IMR-90 (cell line): ENCODE data around the gene ORC1. TPM values are rescaled to one million over a fixed set of nuclear protein-coding genes. Genes with fewer than 3 reads are reported as not detected.

Experiments
- ATAC-seq: fragments of 200-7000 bp; cut with Tn5 transposase; 2 replicates; pipeline ENCODE4 v1.9.1; 2020; ENCODE audit warnings: low read depth, mild to moderate bottlenecking, moderate library complexity
- BruUV-seq: library from RNA; stranded (reverse); fragments of 400-500 nt; replicated peaks from 2 replicates; lab custom pipeline; 2021; lab: Mats Ljungman, UMichigan
- CTCF ChIA-PET: fragments of 300-600 bp; formaldehyde crosslinking; extraction: SDS; loops from one replicate; lab custom pipeline; 2021; ENCODE audit warnings: antibody characterized with exemption; lab: Yijun Ruan, JAX
- POLR2A ChIA-PET: fragments of 300-600 bp; sonication (Branson Sonifier 250); formaldehyde crosslinking; loops from one replicate; lab custom pipeline; 2022; ENCODE audit warnings: antibody characterized with exemption; ENCODE audit not compliant: unreplicated experiment; lab: Charles Lee
- DNase-seq: peaks from one replicate; pipeline ENCODE4 v3.0.0; 2013
- H2AFZ ChIP-seq: replicated peaks from 2 replicates; pipeline ENCODE3; 2013; ENCODE audit warnings: low read length, mild to moderate bottlenecking; ENCODE audit not compliant: poor library complexity
- H2AK5ac ChIP-seq: 2 replicates; pipeline ENCODE4 v1.6.1; 2013; ENCODE audit warnings: low read depth, low read length, inconsistent platforms
- H2AK9ac ChIP-seq: replicated peaks from 2 replicates; pipeline ENCODE3; 2013; ENCODE audit warnings: mild to moderate bottlenecking, low read depth, low read length, moderate library complexity; ENCODE audit not compliant: poor library complexity
- H2BK120ac ChIP-seq: 2 replicates; pipeline ENCODE4 v1.6.1; 2013; ENCODE audit warnings: low read depth, low read length, inconsistent platforms
- H2BK15ac ChIP-seq: 3 replicates; pipeline ENCODE4 v1.6.1; 2013; ENCODE audit warnings: low read depth, low read length, inconsistent platforms
- H2BK20ac ChIP-seq: 2 replicates; pipeline ENCODE4 v1.6.1; 2013; ENCODE audit warnings: low read depth, mild to moderate bottlenecking, inconsistent platforms, low read length, moderate library complexity
- H2BK5ac ChIP-seq: 2 replicates; pipeline ENCODE4 v1.6.1; 2013; ENCODE audit warnings: mild to moderate bottlenecking, low read depth, low read length, inconsistent platforms; ENCODE audit not compliant: poor library complexity, severe bottlenecking
- H3K14ac ChIP-seq: replicated peaks from 2 replicates; pipeline ENCODE4 v1.6.1; 2013; ENCODE audit warnings: low read depth, low read length, inconsistent platforms
- H3K18ac ChIP-seq: 2 replicates; pipeline ENCODE4 v1.6.1; 2013; ENCODE audit warnings: low read depth, low read length, control low read depth
- H3K23ac ChIP-seq: 2 replicates; pipeline ENCODE4 v1.6.1; 2013; ENCODE audit warnings: low read depth, low read length, inconsistent platforms
- H3K27ac ChIP-seq: 2 replicates; pipeline ENCODE4 v1.5.1; 2013; ENCODE audit warnings: mild to moderate bottlenecking, control low read depth, low read length; ENCODE audit not compliant: insufficient read depth
- H3K27me3 ChIP-seq: 2 replicates; pipeline ENCODE4 v1.6.1; 2013; ENCODE audit warnings: low read length; ENCODE audit not compliant: control insufficient read depth, insufficient read depth
- H3K36me3 ChIP-seq: 2 replicates; pipeline ENCODE4 v1.6.1; 2013; ENCODE audit warnings: low read length, mixed read lengths; ENCODE audit not compliant: control insufficient read depth, insufficient read depth
- H3K4ac ChIP-seq: 2 replicates; pipeline ENCODE4 v1.6.1; 2013; ENCODE audit warnings: low read depth, low read length, inconsistent platforms
- H3K4me1 ChIP-seq: 2 replicates; pipeline ENCODE4 v1.6.1; 2013; ENCODE audit warnings: low read length, mixed read lengths; ENCODE audit not compliant: control insufficient read depth, insufficient read depth
- H3K4me2 ChIP-seq: 2 replicates; pipeline ENCODE4 v1.6.1; 2013; ENCODE audit warnings: low read depth, mild to moderate bottlenecking, control low read depth, low read length, moderate library complexity
- H3K4me3 ChIP-seq: 2 replicates; pipeline ENCODE4 v1.5.1; 2013; ENCODE audit warnings: low read depth, mild to moderate bottlenecking, control low read depth, low read length, moderate library complexity; ENCODE audit not compliant: insufficient read depth
- H3K56ac ChIP-seq: 2 replicates; pipeline ENCODE4 v1.6.1; 2013; ENCODE audit warnings: low read length, inconsistent platforms; ENCODE audit not compliant: insufficient read depth; ENCODE audit errors: extremely low read depth
- H3K79me1 ChIP-seq, 2 experiments: 2 replicates each; pipeline ENCODE4 v1.6.1; 2013; ENCODE audit warnings: low read length in 2 of 2, inconsistent platforms in 1 of 2, low read depth in 1 of 2
- H3K9ac ChIP-seq: 2 replicates; pipeline ENCODE4 v1.6.1; 2013; ENCODE audit warnings: low read depth, low read length, control low read depth
- H3K9me1 ChIP-seq: 2 replicates; pipeline ENCODE4 v1.6.1; 2013; ENCODE audit warnings: low read length, inconsistent platforms; ENCODE audit not compliant: insufficient read depth
- H3K9me3 ChIP-seq: 2 replicates; pipeline ENCODE4 v1.6.1; 2013; ENCODE audit warnings: low read length; ENCODE audit not compliant: control insufficient read depth, insufficient read depth
- H4K20me1 ChIP-seq: 2 replicates; pipeline ENCODE4 v1.6.1; 2013; ENCODE audit warnings: low read length, inconsistent platforms; ENCODE audit not compliant: insufficient read depth
- H4K5ac ChIP-seq: 2 replicates; pipeline ENCODE4 v1.6.1; 2013; ENCODE audit warnings: mild to moderate bottlenecking, low read depth, low read length, control low read depth
- H4K8ac ChIP-seq, 2 experiments: 2 replicates each; pipeline ENCODE4 v1.6.1; 2013; ENCODE audit warnings: low read depth in 2 of 2, low read length in 2 of 2, control low read depth in 1 of 2, inconsistent platforms in 1 of 2
- H4K91ac ChIP-seq: 2 replicates; pipeline ENCODE4 v1.6.1; 2013; ENCODE audit warnings: low read depth, low read length, inconsistent platforms; ENCODE audit not compliant: insufficient read depth
- MAFK ChIP-seq: IDR thresholded peaks from 2 replicates; pipeline ENCODE4 v1.6.1; 2012; ENCODE audit warnings: low read depth, low read length, improper control_type of control experiment
- POLR2A ChIP-seq: IDR thresholded peaks from 2 replicates; pipeline ENCODE4 v1.6.1; 2012; ENCODE audit warnings: mild to moderate bottlenecking, low read depth, low read length
- SMC3 ChIP-seq: fragments of 150-350 bp; IDR thresholded peaks from 2 replicates; pipeline ENCODE4 v1.6.1; 2016; ENCODE audit warnings: low read depth, mild to moderate bottlenecking, antibody characterized with exemption, low read length, moderate library complexity
- WGBS, 2 experiments: methylation state at CpG; one replicate each; pipeline versions ENCODE4 v1.1.5 to v1.1.7; 2013; ENCODE audit warnings: missing lambda C conversion rate in 2 of 2; ENCODE audit not compliant: insufficient read length in 1 of 2; ENCODE audit errors: extremely low coverage in 2 of 2; 5-methylcytosine and 5-hydroxymethylcytosine counted together
- dilution Hi-C: fragments of 300-500 bp; cut with HindIII; formaldehyde crosslinking; loops from one replicate; pipeline ENCODE4 v1.14.3; 2018; ENCODE audit warnings: low sequenced_read_pairs; ENCODE audit not compliant: unreplicated experiment
- in situ Hi-C: fragments of 300-500 bp; cut with MboI; formaldehyde crosslinking; loops from 3 replicates; pipeline ENCODE4 v1.14.3; 2019; ENCODE audit warnings: low sequenced_read_pairs, inconsistent platforms, mixed read lengths
- intact Hi-C: fragments of 100-400 bp; cut with micrococcal nuclease; formaldehyde crosslinking; loops from 2 replicates; pipeline ENCODE4 v1.10.0; 2022
- polyA plus RNA-seq, 3 experiments: library from polyadenylated mRNA; depleted of rRNA; stranded (reverse); fragments of >200 nt; gene quantifications; 2 replicates each; pipeline ENCODE4 v1.2.3, GENCODE V29; 2012; ENCODE audit warnings: low replicate concordance in 1 of 3
- total RNA-seq: library from RNA; depleted of rRNA; stranded (reverse); fragments of >200 nt; gene quantifications from 2 replicates; pipeline ENCODE4 v1.2.3, GENCODE V29; 2012

Gene ORC1
- total and polyA plus RNA-seq, 2 of the 4 experiments (the other 2 are of a cell fraction): 6.3 to 10.6 TPM

GRCh38 chr1:52367272-52367671 lies 37.0 kb downstream of the ORC1 start:
- 80% methylated on average over 1 of the region's 5 CpGs; no CpG with 5 or more reads in 1 of the 2 experiments for WGBS, 2 experiments
- ChIA-PET POLR2A (no interaction called here), CTCF (interaction anchor here (0.6 kb wide), 1 partner anchor 57 kb away, joined by 4 read pairs; no protein-coding TSS in a partner anchor)
- H4K8ac ChIP-seq: no peak overlapping the region
- no peak overlapping the region for H2BK20ac ChIP-seq
- TF ChIP-seq SMC3: no peak
- TF ChIP-seq POLR2A: no peak
- TF ChIP-seq MAFK: no peak
- peaks cover 11 to 33% of the 10 kb centered on the region in 2 experiments for H3K79me1 ChIP-seq
- H2AFZ ChIP-seq: no peak overlapping the region
- H4K20me1 ChIP-seq: peaks cover 12% of the 10 kb centered on the region; the same call in 1 of the 2 replicates
- no peak overlapping the region for H3K27ac ChIP-seq
- H3K27me3 ChIP-seq: no peaks in the 10 kb centered on the region
- H2BK120ac ChIP-seq: no peak overlapping the region
- no peak overlapping the region for H3K18ac ChIP-seq
- dilution Hi-C loops: no loop called here
- peaks cover 8% of the 10 kb centered on the region for H3K36me3 ChIP-seq
- peaks cover 15% of the 10 kb centered on the region for H3K9me1 ChIP-seq
- H3K4me1 ChIP-seq: peaks cover 7% of the 10 kb centered on the region
- no peak overlapping the region for H2BK5ac ChIP-seq
- no peak overlapping the region for H3K14ac ChIP-seq
- no peak overlapping the region for H2BK15ac ChIP-seq
- H3K56ac ChIP-seq: no peak overlapping the region
- H3K9ac ChIP-seq: no peak overlapping the region
- DNase-seq (no peak), ATAC-seq (no peak)
- H2AK5ac ChIP-seq: no peak overlapping the region
- in situ Hi-C loops: no loop called here
- no peak overlapping the region for H2AK9ac ChIP-seq
- no peaks in the 10 kb centered on the region for H3K9me3 ChIP-seq
- no peak overlapping the region for H4K91ac ChIP-seq
- no peak overlapping the region for H3K4ac ChIP-seq
- no TSS peak for BruUV-seq
- no peak overlapping the region for H3K4me3 ChIP-seq
- H3K23ac ChIP-seq: no peak overlapping the region
- H3K4me2 ChIP-seq: no peak overlapping the region
- intact Hi-C loops: loop anchor here (2.0 kb wide), 1 partner anchor 320 kb away; no protein-coding TSS in a partner anchor
- no peak overlapping the region for H4K5ac ChIP-seq
